CD4-positive, alpha-beta T cell treated with Interleukin-6 for 4 hours (primary cell): ENCODE results near the gene EXOC5.
"Not testable (repeated sequence)": the region's sequence is repeated elsewhere in the genome, so short reads cannot be mapped to it uniquely, and the experiment has no call there.

Experiments
- DNase-seq: peaks from one replicate; pipeline ENCODE4 v3.0.0-alpha.2; 2020; ENCODE audit warnings: mixed read lengths

The EXOC5 gene

DNA sequence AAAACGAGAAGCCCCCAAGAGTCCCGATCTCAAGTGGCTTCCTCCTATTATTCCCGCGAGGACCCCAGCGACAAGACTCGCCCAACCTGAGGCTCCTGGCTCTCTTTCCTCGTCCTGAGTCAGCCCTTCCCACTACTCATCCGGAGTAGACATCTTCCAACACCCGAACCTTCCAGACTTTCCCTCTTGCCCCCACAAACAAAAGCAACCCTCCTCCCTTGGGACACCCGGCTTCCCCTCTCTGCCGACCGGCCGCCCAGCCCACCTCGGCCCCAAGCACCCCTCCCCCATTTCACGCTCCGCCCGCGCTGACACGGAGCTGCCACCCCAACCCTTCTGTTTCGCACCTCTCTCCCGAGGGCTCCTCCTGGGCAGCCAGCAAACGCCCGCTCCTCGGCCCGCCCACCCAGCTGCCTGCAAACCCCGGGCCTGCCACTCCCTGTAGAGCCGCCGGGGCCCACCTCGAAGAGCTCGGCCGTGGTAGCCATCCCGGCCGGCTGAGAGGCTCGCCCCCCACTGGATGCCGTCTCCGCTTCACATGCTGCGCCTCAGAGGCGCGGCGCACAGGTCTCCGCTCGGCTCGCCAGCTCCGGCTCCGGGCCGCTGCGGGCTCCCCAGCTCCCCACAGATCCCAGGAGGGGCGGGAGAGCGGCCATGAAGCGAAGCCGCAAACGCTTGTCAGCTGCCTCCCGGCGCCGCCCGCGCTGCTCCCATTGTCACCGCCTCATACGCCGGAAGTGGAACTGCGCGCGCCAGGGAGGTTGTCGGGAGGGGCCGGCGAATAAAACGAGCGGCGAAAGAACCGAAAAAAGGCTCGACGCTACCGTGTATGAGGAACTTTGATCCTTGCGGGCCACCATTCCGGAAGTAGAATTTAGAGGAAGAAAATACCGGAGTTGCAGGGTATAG, at the start of gene EXOC5, which contains the start of gene AP5M1:
Gene EXOC5, minus strand, starts transcription at position 745 of the 909 bp plus-strand sequence. Its CDS starts 257 bp downstream, at position 488.
Gene AP5M1, plus strand, starts transcription at position 811 of the 909 bp plus-strand sequence. CDS start 344 bp downstream, outside the sequence.
- peak; percentile 91 for DNase-seq

GRCh38 chr14:57317248-57317833, 48.6 kb upstream of the EXOC5 start:
- DNase-seq: peak; percentile 79

GRCh38 chr14:57314396-57315089, 45.8 kb upstream of the EXOC5 start:
- no peak for DNase-seq

DNA sequence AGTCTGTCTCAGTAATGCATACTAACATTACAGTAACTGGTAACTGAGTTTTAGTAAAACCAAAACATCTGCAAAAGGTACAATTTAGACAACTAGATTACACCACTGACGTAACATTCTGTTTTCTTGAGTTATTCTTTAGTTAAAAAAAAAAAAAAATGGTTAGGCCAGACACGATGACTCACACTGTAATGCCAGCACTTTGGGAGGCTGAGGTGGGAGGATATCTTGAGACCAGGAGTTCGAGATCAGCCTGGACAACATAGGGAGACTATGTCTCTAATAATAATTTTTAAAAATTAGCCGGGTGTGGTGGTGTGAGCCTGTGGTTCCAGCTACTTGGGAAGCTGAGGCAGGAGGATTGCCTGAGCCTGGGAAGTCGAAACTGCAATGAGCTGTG, 34.2 kb upstream of the EXOC5 start:
- no peak for DNase-seq

DNA sequence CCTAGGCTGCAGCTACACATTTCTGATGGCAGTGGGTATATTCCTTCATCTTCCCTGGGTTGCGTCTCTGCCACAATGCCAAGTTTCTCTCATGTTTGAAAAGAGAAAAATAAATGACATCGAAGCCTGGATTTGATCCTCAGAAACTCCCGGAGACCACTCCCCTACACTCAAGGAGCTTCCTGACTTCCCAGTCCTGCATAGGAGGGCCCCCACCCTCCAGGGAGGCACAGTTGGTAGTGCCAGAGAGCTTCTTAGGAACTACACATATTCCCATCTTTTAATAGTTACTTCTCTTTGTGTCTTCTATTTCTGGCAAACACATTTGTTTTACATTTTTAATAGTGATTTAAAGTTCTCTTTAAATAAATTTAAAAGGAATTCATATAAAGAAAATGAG, 30.8 kb upstream of the EXOC5 start:
- DNase-seq: no peak

DNA sequence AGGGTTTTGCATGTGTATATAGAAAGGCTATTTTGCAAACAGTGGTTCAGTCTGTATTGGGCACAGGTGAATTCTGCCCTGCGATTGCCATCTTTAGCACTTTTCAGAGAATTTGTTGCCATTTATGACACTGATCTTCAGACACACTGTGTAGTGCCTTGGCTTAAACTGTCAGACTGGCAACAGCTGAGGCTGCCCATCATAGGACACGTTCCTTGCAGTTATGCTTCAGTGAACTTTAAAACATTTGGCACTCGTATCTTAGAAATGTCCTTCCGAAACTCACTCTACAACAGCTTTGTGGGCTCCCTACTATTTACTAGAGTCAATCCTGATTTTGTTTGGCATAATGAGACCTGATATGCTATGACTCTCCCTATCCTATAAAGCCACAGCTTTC, 29.1 kb upstream of the EXOC5 start:
- DNase-seq: no peak

DNA sequence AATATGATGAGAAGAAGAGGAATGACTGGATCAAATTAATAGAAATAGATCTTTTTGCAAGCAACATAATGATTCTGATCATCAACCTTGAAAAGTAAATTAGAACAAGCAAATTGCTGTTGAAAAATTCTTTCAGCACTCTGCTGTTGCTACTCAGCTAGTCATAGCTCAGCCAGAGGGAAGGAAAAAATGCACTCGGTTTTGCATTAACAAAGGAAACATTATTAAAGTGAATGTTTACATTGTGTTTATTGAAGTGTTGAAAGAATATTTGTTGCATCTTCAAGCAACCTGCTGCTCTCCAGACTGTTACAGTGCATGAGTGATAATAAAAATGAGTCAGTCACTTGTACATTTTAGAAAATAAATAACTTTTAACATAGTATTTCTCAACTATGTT, 26.5 kb upstream of the EXOC5 start:
- no peak for DNase-seq

GRCh38 chr14:57293866-57294837, 25.4 kb upstream of the EXOC5 start:
- no peak for DNase-seq

GRCh38 chr14:57291692-57292647, 23.3 kb upstream of the EXOC5 start:
- DNase-seq: no peak

DNA sequence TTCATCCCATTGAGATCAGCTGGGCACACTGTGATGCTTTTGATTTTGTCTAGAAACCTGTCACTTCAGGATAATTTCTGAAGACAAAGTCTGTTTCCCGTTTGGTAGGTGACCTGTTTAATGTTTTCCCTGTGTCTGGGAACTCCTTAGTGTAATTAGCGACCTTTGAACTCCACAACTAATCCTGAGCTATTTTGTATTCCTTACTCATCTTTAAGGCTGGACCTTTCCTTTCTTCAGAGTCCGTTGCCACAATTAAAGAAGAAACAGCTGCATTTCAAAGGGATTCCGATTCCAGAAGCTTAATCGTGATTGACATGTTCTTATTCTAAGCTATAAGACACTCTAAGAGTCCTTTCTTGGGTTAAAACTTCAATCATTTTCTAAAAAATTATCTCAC, 22.0 kb upstream of the EXOC5 start:
- no peak for DNase-seq

GRCh38 chr14:57287745-57288144, 19.0 kb upstream of the EXOC5 start:
- no peak for DNase-seq

DNA sequence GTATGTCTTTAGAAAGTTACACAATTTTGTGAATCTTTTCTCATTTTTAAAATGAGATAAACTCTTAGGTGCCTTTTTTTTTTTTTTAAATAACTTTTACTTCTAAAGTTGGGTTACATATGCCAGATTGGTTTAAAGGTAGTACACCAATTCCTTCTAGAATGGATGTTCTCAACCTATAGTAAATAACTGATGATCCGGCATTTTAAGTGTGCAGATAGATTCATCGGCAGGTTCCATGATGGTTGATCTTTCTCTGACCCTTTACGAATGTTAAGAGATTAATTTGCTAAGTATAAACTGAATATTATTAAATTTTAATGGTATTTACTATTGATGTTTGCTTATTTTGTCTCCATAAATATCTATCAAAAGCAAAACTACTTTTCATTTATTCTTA, 8.4 kb upstream of the EXOC5 start:
- DNase-seq: no peak

DNA sequence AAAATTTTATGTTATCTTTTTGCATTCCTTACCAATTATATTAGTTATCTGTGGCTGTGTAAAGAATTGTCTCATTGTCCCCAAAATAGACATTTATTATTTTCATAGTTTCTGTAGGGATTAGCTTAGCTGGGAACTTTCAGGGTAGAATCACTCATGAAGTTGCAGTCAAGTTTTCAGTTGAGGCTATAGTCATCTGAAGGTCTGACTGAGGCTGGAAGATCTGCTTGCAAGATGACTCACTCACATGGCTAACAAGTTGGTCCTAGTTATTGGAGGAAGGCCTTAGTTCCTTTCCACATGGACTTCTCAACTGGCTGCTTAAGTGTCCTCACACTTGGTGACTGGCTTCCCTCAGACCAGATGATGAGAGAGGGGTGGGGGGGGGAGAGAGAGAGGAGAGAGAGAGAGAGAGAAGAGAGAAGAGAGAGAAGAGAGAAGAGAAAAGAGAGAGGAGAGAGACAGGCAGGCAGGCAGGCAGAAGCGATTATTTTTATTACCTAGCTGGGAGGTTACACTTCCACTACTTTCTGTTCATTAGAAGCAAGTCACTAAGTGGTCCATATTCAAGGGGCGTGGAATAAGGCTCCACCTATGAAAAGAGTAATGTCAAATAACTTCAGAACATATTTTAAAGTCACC, 6.4 kb upstream of the EXOC5 start:
- DNase-seq: no peak

DNA sequence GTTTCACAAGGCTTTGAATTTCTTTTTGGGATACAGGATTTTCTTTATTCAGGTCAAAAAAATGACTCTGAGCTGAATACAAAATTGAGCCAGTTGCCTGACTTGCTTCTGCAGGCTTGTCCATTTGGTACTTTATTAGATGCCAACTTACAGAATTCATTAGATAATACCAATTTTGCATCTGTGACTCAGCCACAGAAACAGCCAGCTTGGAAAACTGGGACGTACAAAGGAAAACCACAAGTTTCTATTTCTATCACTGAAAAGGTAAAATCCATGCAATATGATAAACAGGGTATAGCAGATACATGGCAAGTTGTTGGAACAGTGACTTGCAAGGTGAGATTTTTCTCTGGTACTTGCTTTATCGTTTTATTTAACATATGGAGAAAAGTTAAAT, 5.8 kb upstream of the EXOC5 start:
- no peak for DNase-seq

GRCh38 chr14:57273236-57273635, 4.5 kb upstream of the EXOC5 start:
- no peak for DNase-seq

GRCh38 chr14:57266065-57266464, 2.6 kb downstream of the EXOC5 start:
- DNase-seq: no peak

DNA sequence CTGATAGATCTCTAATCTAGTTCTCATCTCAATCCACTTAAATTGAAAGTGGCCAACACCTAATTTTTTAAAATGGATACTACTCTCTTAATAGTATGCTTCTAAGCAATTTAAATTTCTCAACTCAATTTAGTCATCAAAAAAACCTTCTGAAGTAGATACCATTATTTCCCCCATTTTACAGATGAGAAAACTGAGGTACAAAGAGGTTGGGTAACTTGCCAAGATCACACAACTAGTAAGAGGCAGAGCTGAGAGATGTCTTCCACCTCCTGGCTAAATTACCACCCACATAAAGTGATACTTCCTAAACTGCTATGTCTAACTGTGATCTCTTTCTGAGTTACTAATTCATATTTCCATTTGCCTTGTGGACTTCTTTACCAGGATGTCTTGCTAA, 6.6 kb downstream of the EXOC5 start:
- DNase-seq: no peak

GRCh38 chr14:57261604-57262003, 7.1 kb downstream of the EXOC5 start:
- DNase-seq: no peak

DNA sequence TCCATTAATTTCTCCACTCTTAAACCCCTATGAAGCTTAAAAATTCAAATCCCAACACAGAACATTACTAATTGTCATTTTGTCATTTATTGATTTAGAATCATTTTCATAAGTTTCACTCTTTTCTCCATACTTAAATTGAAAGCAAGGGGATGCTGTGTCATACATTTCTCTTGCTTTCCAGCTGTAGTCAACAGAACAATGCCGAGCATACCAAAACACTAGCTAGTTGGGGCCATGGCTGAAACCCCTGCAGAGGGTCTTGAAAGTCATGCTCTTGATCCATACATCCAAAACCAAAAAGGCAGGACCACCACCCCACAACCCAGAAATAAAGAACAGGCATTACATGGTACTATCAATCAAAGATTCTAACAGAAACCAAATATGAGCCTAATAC, 9.0 kb downstream of the EXOC5 start:
- DNase-seq: no peak

- DNase-seq: not testable (repeated sequence)
These were observed 10.5 kb downstream of the EXOC5 start for GRCh38 chr14:57258221-57258620.

GRCh38 chr14:57254884-57255283, 13.8 kb downstream of the EXOC5 start:
- no peak for DNase-seq
